ENCODE results near the gene CCR5. TPM values are rescaled to one million over a fixed set of nuclear protein-coding genes. Genes with fewer than 3 reads are reported as not detected.
A peak's percentile ranks its signal among the peaks of the same experiment; 100 is the strongest.

CCR5 gene
- total RNA-seq, 2 experiments from 2014 or later = 39.6 to 44.3 TPM

DNA sequence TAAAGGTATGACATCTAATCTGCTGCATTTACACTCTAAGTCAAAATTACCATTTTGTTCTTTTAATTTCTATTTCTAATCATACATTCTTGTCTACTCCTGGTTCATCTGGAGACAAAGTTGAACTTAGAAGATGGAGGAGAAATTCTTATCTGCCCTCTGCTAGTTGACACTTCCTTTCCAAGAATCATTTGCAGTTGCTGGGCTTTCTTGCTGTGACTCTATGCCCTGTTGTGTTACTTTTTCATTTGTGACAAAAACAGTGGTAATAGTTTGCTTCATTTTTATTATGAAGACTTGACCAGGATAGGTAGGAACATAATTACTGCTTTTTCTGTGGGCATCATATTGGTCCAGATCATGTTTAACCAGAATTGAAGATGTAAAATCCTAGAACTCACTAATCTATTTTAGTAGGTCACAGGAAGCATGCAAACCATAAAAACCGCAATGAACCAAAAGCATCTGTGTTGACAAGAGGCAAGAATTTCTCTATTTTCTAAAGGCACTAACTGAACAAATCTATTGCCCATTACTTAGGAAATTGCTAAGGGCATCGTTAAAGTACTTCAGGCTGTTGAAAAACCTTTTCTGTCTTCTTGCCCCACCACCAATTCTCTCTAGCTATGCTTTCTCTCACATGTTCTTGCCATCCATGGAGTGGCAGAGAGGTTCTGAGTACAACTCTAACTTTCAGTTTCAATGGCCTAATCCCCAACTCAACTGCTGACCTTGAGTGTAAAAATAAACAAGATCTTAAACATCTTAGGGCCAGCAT is 21.1 kb upstream of the CCR5 start:
- peaks cover 35% of the 10 kb centered on the region for H3K36me3 Mint-ChIP-seq
- peak overlapping the region; percentile 74 for H3K4me3 Mint-ChIP-seq
- ATAC-seq (ENCODE audit: low read depth) = peak; percentile 46
- H3K27me3 Mint-ChIP-seq = no peaks in the 10 kb centered on the region
- peak overlapping the region; percentile 92 for H3K27ac Mint-ChIP-seq
- POLR2A ChIA-PET = interaction anchor here (0.7 to 3.6 kb wide), 6 partner anchors 9 to 136 kb away, joined by 3 to 29 read pairs (median 4); partner anchors contain the start of gene CCR5
- peaks cover 9% of the 10 kb centered on the region for H3K9me3 Mint-ChIP-seq
- DNase-seq = no peak
- H3K4me1 Mint-ChIP-seq = peaks cover 59% of the 10 kb centered on the region

DNA sequence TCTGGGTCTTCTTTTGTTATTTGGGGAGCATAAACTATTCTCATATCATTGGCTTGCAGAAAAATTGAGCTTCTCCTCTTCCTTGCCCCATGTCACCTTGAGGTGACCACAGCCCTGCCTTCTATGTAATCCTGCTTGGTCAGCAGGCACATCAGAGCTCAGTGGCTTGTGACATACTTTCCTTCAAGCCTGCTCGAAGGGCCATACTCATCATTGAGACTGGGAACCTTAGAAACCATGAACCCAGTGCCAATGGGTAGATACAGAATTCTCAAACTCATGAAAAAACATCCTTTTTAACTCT is 20.5 kb upstream of the CCR5 start:
- DNase-seq (no peak), ATAC-seq (ENCODE audit: low read depth) (no peak)
- peak overlapping the region; percentile 74 for H3K4me3 Mint-ChIP-seq
- H3K36me3 Mint-ChIP-seq = peaks cover 38% of the 10 kb centered on the region
- peak overlapping the region; percentile 92 for H3K27ac Mint-ChIP-seq
- POLR2A ChIA-PET = interaction anchor here (0.8 to 3.6 kb wide), 3 partner anchors 21 to 143 kb away, joined by 3 to 29 read pairs (median 5); partner anchors contain the start of genes CCR1 and CCR5
- H3K4me1 Mint-ChIP-seq = peaks cover 63% of the 10 kb centered on the region
- H3K27me3 Mint-ChIP-seq = no peaks in the 10 kb centered on the region
- H3K9me3 Mint-ChIP-seq = peaks cover 9% of the 10 kb centered on the region

DNA sequence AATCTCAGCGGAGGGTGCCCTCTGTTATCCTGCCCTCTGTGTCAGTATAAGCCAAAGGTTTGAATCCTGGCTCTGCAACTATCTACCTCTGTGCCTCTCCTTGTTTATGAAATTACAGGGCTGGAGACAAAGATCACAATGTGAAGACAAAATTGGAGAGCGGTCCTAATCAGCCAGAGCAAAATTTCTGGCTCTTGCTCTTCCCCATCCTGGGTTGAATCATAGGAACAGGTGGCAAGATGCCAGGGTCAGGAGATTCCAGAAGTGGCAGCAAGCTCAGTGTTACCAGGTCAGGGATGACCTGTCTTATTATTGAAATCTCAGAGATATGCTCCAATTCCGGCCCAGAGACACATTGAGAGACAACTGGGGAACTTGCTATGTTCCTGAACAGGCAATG is 19.1 kb upstream of the CCR5 start:
- DNase-seq (no peak), ATAC-seq (ENCODE audit: low read depth) (no peak)
- peak overlapping the region; percentile 52 for H3K27ac Mint-ChIP-seq
- peaks cover 77% of the 10 kb centered on the region for H3K4me1 Mint-ChIP-seq
- peaks cover 3% of the 10 kb centered on the region for H3K27me3 Mint-ChIP-seq
- POLR2A ChIA-PET = interaction anchor here (1.5 to 3.6 kb wide), 2 partner anchors 19 to 52 kb away, joined by 4 to 29 read pairs; partner anchors contain the start of gene CCR5
- H3K9me3 Mint-ChIP-seq = peaks cover 6% of the 10 kb centered on the region
- H3K4me3 Mint-ChIP-seq = no peak overlapping the region
- peaks cover 42% of the 10 kb centered on the region for H3K36me3 Mint-ChIP-seq

DNA sequence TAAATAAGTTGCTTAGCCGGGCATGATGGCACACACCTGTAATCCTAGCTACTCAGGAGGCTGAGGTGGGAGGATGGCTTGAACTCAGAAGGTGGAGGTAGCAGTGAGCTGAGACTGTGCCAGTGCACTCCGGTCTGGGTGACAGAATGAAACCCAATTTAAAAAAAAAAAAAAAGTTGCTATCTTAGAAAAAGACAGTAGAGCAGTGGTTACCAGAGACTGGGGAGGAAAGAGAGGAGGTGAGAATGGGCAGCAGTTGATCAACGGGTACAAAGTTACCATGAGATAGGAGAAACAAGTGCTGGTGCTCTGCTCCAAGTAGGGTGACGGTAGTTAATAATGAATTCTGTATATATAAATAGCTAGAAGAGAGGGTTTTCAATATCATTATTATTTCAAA is 17.7 kb upstream of the CCR5 start:
- ATAC-seq (ENCODE audit: low read depth) = peak; percentile 13
- H3K4me1 Mint-ChIP-seq = peaks cover 78% of the 10 kb centered on the region
- no peak for DNase-seq
- H3K4me3 Mint-ChIP-seq = peak overlapping the region; percentile 65
- H3K27me3 Mint-ChIP-seq = peaks cover 3% of the 10 kb centered on the region
- peak overlapping the region; percentile 81 for H3K27ac Mint-ChIP-seq
- peaks cover 2% of the 10 kb centered on the region for H3K9me3 Mint-ChIP-seq
- POLR2A ChIA-PET = interaction anchor here (0.7 to 4.1 kb wide), 12 partner anchors 15 to 255 kb away, joined by 3 to 56 read pairs (median 5); partner anchors contain the start of gene CCR5
- H3K36me3 Mint-ChIP-seq = peaks cover 43% of the 10 kb centered on the region

DNA sequence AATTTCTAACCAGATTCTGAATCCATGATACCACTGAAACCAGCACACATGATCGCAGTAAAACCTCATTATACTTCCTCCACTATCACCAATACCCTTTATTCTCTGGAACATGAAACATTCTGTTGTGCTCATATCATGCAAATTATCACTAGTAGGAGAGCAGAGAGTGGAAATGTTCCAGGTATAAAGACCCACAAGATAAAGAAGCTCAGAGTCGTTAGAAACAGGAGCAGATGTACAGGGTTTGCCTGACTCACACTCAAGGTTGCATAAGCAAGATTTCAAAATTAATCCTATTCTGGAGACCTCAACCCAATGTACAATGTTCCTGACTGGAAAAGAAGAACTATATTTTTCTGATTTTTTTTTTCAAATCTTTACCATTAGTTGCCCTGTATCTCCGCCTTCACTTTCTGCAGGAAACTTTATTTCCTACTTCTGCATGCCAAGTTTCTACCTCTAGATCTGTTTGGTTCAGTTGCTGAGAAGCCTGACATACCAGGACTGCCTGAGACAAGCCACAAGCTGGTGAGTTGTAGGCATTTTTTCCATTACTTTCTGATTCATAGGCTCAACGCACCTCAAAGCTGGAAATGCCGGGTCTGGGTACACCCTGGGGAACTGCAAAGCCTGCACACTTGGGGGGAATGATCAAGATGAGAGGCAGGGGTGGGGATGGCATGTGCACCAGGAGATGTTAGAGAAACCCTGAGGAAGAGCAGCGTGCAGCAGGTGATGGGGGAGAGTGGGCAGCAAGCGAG is 16.9 kb upstream of the CCR5 start, which contains the start of gene CCR2:
Gene CCR2, plus strand, starts transcription at position 465 of the 764 bp plus-strand sequence. CDS start 3,417 bp downstream, outside the sequence.
- Mint-ChIP-seq H3K4me1 (peaks cover 78% of the 10 kb centered on the region), H3K27me3 (peaks cover 3% of the 10 kb centered on the region), H3K4me3 (peak within 1 kb of the TSS; percentile 94), H3K27ac (peak within 1 kb of the TSS; percentile 93), H3K36me3 (peaks cover 45% of the 10 kb centered on the region), H3K9me3 (peaks cover under 1% of the 10 kb centered on the region)
- DNase-seq = no peak
- ATAC-seq (ENCODE audit: low read depth) = peak; percentile 55
- POLR2A ChIA-PET = interaction anchor here (1.1 to 4.1 kb wide), 16 partner anchors 10 to 256 kb away, joined by 3 to 56 read pairs (median 6); partner anchors contain the start of gene CCR5

DNA sequence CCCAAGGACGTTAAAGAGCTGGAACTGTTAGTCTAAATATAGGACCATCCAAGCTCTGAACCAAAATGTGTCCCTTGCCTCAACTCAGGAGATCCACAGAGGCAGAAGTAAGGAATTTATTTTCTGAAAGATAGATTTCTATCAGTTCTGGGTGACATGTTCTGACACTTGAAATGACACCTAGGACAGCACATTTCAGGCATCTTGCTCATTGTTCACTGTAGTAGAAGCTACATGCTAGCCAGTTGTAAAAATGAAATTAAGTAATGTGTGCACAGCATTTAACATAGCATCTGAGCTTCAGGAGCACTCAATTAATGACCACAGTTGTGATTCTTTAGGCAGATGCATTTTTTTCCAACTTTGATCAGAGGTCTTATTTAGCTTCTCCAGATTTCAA is 16.3 kb upstream of the CCR5 start:
- no peak for ATAC-seq (ENCODE audit: low read depth)

DNA sequence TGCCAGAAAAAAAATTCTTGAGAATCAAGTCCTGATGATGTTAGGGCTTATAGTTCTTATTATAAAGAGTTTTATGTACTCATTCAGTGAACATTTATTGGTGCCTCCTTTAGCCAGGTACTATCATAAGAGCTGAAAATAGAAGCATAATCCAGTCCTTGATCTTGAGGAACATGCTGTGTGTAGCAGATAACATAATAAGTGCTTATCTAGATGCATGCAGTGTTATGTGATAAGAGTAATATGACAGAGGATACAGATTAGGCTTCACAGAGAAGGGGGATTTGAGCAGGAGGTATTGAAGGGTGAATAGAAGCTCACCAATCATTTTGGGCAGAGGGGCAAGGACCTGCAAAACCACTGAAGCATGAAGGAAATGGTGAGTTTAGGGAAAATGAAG is 15.8 kb upstream of the CCR5 start:
- H3K9me3 Mint-ChIP-seq = no peaks in the 10 kb centered on the region
- POLR2A ChIA-PET = interaction anchor here (1.1 to 4.1 kb wide), 10 partner anchors 12 to 257 kb away, joined by 3 to 56 read pairs (median 6); partner anchors contain the start of gene CCR5
- H3K36me3 Mint-ChIP-seq = peaks cover 52% of the 10 kb centered on the region
- DNase-seq (no peak), ATAC-seq (ENCODE audit: low read depth) (no peak)
- H3K4me1 Mint-ChIP-seq = peaks cover 76% of the 10 kb centered on the region
- peaks cover 3% of the 10 kb centered on the region for H3K27me3 Mint-ChIP-seq
- peak overlapping the region; percentile 93 for H3K27ac Mint-ChIP-seq
- H3K4me3 Mint-ChIP-seq = peak overlapping the region; percentile 94

More for the DNA sequence above, 16.3 kb upstream of the CCR5 start:
- DNase-seq = no peak
- Mint-ChIP-seq H3K4me1 (peaks cover 77% of the 10 kb centered on the region), H3K27ac (peak overlapping the region; percentile 93), H3K27me3 (peaks cover 3% of the 10 kb centered on the region), H3K36me3 (peaks cover 48% of the 10 kb centered on the region), H3K4me3 (peak overlapping the region; percentile 94), H3K9me3 (no peaks in the 10 kb centered on the region)
- POLR2A ChIA-PET = interaction anchor here (1.1 to 4.1 kb wide), 14 partner anchors 11 to 257 kb away, joined by 3 to 56 read pairs (median 6); partner anchors contain the start of gene CCR5

DNA sequence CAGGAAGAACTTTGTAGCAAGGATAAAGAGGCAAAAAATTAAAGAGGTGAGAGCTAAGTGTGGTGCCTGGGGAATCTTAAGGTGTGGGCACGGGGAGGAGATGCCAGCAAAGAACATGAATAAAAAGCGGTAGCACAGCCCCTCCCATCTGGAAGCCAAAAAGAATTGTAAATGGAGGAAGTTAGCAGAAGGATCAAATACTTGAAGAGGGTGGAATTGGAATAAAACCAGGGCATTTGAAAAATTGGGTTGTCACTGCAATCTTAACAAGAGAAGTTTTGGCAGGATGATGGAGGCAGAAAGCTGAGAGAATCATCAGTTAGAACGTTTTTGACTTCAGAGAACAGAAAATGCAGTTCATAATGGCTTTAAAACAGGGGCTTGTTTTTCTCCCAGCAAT is 14.5 kb upstream of the CCR5 start:
- POLR2A ChIA-PET = interaction anchor here (4.1 kb wide), 1 partner anchor 14 kb away, joined by 56 read pairs; the partner anchor contains the start of gene CCR5
- peak overlapping the region; percentile 94 for H3K4me3 Mint-ChIP-seq
- peaks cover 74% of the 10 kb centered on the region for H3K4me1 Mint-ChIP-seq

DNA sequence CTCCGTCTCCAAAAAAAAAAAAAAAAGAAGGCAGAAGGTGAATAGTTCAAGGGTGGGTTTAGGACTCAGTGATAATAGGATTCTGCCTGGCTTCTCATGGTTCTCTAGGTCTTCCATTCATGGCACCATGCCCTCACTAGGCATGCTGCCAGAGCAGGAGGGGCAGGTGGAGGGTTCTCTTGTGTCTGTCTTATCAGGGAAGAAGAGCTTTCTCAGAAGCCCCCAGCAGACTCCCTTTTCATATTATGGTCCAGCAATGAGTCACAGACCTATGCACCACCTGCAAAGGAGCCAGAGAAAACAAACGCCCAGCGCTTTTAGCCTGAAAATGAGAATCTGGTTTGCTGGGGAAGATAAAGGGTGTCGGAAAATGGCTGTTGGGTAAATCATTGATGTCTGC is 13.8 kb upstream of the CCR5 start:
- peaks cover 68% of the 10 kb centered on the region for H3K36me3 Mint-ChIP-seq
- peak overlapping the region; percentile 94 for H3K4me3 Mint-ChIP-seq
- peak overlapping the region; percentile 22 for H3K27ac Mint-ChIP-seq
- H3K9me3 Mint-ChIP-seq = no peaks in the 10 kb centered on the region
- H3K27me3 Mint-ChIP-seq = peaks cover 3% of the 10 kb centered on the region
- POLR2A ChIA-PET = no interaction called here
- peaks cover 74% of the 10 kb centered on the region for H3K4me1 Mint-ChIP-seq
- ATAC-seq (ENCODE audit: low read depth) (no peak), DNase-seq (no peak)

More for the DNA sequence above, 14.5 kb upstream of the CCR5 start:
- H3K9me3 Mint-ChIP-seq = no peaks in the 10 kb centered on the region
- peak overlapping the region; percentile 93 for H3K27ac Mint-ChIP-seq
- DNase-seq = no peak
- no peak for ATAC-seq (ENCODE audit: low read depth)
- H3K27me3 Mint-ChIP-seq = peaks cover 3% of the 10 kb centered on the region
- H3K36me3 Mint-ChIP-seq = peaks cover 64% of the 10 kb centered on the region

DNA sequence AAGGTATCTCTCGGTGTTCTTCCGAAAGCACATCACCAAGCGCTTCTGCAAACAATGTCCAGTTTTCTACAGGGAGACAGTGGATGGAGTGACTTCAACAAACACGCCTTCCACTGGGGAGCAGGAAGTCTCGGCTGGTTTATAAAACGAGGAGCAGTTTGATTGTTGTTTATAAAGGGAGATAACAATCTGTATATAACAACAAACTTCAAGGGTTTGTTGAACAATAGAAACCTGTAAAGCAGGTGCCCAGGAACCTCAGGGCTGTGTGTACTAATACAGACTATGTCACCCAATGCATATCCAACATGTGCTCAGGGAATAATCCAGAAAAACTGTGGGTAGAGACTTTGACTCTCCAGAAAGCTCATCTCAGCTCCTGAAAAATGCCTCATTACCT is 12.3 kb upstream of the CCR5 start:
- Mint-ChIP-seq H3K4me3 (no peak overlapping the region), H3K27me3 (peaks cover 3% of the 10 kb centered on the region), H3K27ac (no peak overlapping the region), H3K36me3 (peaks cover 68% of the 10 kb centered on the region), H3K4me1 (peaks cover 66% of the 10 kb centered on the region), H3K9me3 (no peaks in the 10 kb centered on the region)
- no peak for ATAC-seq (ENCODE audit: low read depth)
- POLR2A ChIA-PET = interaction anchor here (0.6 kb wide), 1 partner anchor 9 kb away, joined by 3 read pairs; no protein-coding TSS in a partner anchor
- no peak for DNase-seq

DNA sequence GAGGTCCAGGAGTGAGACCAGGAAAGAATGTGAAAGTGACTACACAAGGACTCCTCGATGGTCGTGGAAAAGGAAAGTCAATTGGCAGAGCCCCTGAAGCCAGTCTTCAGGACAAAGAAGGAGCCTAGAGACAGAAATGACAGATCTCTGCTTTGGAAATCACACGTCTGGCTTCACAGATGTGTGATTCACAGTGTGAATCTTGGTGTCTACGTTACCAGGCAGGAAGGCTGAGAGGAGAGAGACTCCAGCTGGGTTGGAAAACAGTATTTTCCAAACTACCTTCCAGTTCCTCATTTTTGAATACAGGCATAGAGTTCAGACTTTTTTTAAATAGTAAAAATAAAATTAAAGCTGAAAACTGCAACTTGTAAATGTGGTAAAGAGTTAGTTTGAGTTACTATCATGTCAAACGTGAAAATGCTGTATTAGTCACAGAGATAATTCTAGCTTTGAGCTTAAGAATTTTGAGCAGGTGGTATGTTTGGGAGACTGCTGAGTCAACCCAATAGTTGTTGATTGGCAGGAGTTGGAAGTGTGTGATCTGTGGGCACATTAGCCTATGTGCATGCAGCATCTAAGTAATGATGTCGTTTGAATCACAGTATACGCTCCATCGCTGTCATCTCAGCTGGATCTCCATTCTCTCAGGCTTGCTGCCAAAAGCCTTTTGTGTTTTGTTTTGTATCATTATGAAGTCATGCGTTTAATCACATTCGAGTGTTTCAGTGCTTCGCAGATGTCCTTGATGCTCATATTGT is 10.8 kb upstream of the CCR5 start:
- DNase-seq (no peak), ATAC-seq (ENCODE audit: low read depth) (no peak)
- Mint-ChIP-seq H3K27ac (no peak overlapping the region), H3K4me1 (peaks cover 64% of the 10 kb centered on the region), H3K4me3 (peak overlapping the region; percentile 8), H3K36me3 (peaks cover 72% of the 10 kb centered on the region), H3K9me3 (peaks cover 3% of the 10 kb centered on the region), H3K27me3 (peaks cover 3% of the 10 kb centered on the region)
- POLR2A ChIA-PET = interaction anchor here (0.6 to 1.5 kb wide), 3 partner anchors 11 to 76 kb away, joined by 3 to 4 read pairs (median 3); no protein-coding TSS in a partner anchor

DNA sequence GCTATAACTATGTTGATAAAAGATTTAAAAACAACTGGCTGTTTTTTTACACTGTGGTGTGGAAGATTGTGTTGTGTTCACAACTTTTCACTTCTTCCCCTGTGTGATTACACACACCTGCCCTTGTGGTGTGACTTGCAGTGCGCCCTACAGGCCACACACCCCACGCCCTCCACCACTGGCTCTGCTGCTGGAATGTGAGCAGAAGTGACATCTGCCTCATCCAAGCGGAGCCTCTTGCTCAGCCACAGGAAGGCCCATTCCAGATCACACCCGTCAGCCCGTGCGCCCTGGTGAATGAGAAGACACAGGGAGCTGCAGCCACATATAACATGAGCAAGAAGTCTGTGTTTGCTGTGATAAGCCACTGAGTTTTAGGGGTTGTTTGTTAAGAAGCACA is 9.8 kb upstream of the CCR5 start:
- Mint-ChIP-seq H3K27ac (peak overlapping the region; percentile 60), H3K9me3 (peaks cover 6% of the 10 kb centered on the region), H3K4me3 (peak overlapping the region; percentile 20), H3K36me3 (peaks cover 67% of the 10 kb centered on the region), H3K27me3 (peaks cover 3% of the 10 kb centered on the region), H3K4me1 (peaks cover 59% of the 10 kb centered on the region)
- ATAC-seq (ENCODE audit: low read depth) (no peak), DNase-seq (no peak)
- POLR2A ChIA-PET = interaction anchor here (1.0 kb wide), 1 partner anchor 9 kb away, joined by 3 read pairs; no protein-coding TSS in a partner anchor
